Upper lobe of left lung (tissue), 4 donors: ENCODE measurements around the gene ATG7.

ENCODE experiments used
- EP300 ChIP-seq, 4 donors: sonication (generic); formaldehyde crosslinking; IDR thresholded peaks; one replicate each; pipeline ENCODE4 v1.5.1; 2017; ENCODE audit warnings: antibody characterized with exemption in 4 of 4, control low read depth in 2 of 4
- POLR2A ChIP-seq, 4 donors: fragments of 450-650 bp; IDR thresholded peaks; one replicate each; pipeline ENCODE4 v1.5.1; 2016 to 2017; ENCODE audit warnings: antibody characterized with exemption in 4 of 4, mild to moderate bottlenecking in 2 of 4
- TF ChIP-seq, protein P1 (sequence below), 6 experiments: fragments of 450-650 bp in 4 of 6; fragments of 200-600 bp in 2 of 6; sonication (generic) in 2 of 6; IDR thresholded peaks; one replicate each; pipeline ENCODE4 v1.5.1; 2016 to 2019; ENCODE audit warnings: antibody characterized with exemption in 6 of 6

DNA sequence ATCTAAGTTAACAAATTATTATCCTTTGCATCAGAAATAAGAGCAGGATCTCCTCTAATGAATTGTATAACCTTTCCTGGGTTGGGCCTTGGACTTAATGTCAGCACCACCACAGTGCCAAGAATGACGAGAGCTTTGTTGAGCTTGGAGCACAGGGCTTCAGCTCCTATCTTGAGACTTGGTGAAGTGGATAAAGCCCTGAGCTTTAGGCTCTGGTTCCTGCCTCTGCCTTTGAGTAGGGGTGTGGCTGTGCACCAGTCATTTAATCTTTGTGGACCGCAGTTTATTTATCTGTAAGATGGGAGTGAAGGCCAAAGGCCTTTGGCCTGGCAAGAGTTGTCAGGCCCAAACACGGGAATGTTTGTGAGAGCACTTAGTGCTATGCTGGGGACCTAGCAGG is 209.4 kb downstream of the ATG7 start:
- TF ChIP-seq, protein P1, sequence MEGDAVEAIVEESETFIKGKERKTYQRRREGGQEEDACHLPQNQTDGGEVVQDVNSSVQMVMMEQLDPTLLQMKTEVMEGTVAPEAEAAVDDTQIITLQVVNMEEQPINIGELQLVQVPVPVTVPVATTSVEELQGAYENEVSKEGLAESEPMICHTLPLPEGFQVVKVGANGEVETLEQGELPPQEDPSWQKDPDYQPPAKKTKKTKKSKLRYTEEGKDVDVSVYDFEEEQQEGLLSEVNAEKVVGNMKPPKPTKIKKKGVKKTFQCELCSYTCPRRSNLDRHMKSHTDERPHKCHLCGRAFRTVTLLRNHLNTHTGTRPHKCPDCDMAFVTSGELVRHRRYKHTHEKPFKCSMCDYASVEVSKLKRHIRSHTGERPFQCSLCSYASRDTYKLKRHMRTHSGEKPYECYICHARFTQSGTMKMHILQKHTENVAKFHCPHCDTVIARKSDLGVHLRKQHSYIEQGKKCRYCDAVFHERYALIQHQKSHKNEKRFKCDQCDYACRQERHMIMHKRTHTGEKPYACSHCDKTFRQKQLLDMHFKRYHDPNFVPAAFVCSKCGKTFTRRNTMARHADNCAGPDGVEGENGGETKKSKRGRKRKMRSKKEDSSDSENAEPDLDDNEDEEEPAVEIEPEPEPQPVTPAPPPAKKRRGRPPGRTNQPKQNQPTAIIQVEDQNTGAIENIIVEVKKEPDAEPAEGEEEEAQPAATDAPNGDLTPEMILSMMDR (IDR thresholded peaks at IDR 0.05), result no peak
- no peak for TF ChIP-seq EP300 (IDR thresholded peaks at IDR 0.05)
- TF ChIP-seq POLR2A (IDR thresholded peaks at IDR 0.05), result no peak
